22Rv1 (cell line): ENCODE results near the gene SULF2.

Experiments used
- H3K27ac ChIP-seq: fragments of 450-650 bp; 2 replicates; pipeline ENCODE4 v1.5.1; 2017
- ZFX ChIP-seq: fragments of 450-650 bp; IDR thresholded peaks from 2 replicates; pipeline ENCODE4 v1.6.1; 2017; ENCODE audit warnings: antibody characterized with exemption, borderline replicate concordance
- TF ChIP-seq, protein P1 (sequence below): fragments of 450-650 bp; IDR thresholded peaks from 2 replicates; pipeline ENCODE4 v1.5.1; 2017; ENCODE audit warnings: mild to moderate bottlenecking

Gene SULF2

DNA sequence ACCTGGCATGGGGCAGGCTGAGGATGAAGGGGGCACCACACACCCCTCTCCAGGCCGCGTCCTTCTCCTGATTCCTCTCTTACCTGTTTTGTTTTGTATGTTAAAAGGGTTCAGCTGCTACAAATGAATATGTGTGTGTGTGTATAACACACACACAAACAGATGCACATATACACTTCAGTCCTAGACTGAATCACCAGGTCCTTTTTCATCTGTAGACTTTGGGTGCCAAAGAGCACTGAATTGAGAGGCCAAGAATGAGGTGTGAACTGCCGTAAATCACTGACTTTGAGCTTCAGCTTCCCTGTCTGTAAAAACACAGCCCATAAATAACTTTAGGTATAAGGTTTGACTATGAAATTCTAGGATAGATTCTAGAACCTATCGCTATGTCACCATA, 40.5 kb downstream of the SULF2 start:
- no peak for TF ChIP-seq ZFX
- TF ChIP-seq, protein P1, sequence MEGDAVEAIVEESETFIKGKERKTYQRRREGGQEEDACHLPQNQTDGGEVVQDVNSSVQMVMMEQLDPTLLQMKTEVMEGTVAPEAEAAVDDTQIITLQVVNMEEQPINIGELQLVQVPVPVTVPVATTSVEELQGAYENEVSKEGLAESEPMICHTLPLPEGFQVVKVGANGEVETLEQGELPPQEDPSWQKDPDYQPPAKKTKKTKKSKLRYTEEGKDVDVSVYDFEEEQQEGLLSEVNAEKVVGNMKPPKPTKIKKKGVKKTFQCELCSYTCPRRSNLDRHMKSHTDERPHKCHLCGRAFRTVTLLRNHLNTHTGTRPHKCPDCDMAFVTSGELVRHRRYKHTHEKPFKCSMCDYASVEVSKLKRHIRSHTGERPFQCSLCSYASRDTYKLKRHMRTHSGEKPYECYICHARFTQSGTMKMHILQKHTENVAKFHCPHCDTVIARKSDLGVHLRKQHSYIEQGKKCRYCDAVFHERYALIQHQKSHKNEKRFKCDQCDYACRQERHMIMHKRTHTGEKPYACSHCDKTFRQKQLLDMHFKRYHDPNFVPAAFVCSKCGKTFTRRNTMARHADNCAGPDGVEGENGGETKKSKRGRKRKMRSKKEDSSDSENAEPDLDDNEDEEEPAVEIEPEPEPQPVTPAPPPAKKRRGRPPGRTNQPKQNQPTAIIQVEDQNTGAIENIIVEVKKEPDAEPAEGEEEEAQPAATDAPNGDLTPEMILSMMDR: no peak
- no peak overlapping the region for H3K27ac ChIP-seq

DNA sequence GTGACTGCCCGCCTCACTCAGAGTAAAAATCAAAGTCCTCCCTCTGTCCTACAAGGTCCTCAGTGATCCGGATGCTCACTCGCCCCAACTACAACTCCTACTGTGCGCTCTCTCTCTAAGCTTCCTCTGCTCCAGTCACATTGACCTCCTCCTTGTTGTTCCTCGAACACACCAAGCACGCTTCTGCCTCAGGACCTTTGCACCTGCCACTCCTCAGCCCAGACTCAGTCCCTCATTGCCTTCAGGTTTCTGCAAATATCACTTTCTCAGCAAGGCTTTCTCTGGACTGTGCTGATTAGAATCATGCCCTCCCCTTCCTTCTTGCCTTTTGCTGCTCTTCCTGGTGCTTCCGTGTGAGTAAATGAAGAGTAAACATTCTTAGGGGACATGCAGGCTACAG, 41.6 kb downstream of the SULF2 start:
- TF ChIP-seq, protein P1: no peak
- no peak for TF ChIP-seq ZFX
- no peak overlapping the region for H3K27ac ChIP-seq

DNA sequence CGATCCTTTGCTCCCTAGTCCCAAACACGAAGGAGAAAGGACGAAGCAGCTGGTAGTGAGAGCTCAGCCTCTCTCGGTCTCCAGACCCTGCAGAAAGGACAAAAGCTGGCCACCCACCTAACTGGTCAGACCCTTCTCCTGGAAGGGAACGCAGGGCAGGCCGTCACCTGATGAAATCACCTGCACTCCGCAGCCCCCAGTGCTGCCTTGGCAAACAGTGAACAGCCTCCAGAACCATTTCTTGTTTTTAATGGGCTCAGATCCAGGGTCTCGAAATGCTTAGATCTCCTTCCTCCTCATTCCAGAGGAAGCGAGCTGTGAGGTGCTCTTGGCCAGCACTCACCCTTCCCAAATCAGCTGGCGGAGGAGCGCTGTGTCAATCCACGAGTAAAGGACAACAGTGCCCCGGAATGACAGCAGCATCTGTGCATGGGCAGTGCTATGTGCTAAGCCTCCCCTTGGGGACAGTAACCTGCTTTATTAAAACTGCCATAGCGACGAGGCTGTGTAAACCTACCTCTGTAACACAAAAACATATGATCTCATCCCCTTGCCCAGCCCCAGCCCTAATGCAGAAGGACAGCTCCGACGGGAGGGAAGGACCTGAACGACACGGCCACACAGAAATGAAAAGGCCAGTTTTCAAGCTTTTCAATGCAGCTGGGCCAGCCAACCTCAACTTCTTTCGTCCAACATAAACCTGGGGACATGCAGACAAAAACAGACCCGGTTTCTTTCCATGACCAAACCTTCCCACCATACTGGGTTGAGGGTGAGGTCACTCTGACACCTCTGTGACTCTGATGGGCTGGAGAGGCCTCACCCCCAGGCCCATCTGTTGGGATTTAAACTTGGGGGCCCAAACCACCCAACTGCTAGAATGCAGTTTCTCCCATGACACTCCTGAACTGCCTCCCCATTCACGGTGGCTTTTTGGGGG, 43.3 kb downstream of the SULF2 start:
- no peak for TF ChIP-seq ZFX
- TF ChIP-seq, protein P1: no peak
- H3K27ac ChIP-seq: no peak overlapping the region

DNA sequence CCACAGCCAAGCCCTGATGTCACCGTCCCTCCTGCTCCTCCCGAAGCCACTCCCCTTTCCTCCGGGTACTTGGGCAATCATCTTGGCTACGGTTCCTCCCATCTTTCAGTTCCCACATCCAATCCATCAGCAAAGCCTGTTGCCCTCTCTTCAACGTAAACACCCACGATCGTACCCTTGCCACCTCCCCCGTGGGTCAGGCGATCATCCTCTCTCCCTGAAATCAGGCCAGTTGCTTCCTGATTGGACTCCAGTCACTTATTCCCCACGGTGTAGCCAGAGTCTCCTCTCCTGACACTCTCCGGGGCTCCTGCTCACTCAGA, 44.5 kb downstream of the SULF2 start:
- TF ChIP-seq, protein P1: no peak
- H3K27ac ChIP-seq: no peak overlapping the region

DNA sequence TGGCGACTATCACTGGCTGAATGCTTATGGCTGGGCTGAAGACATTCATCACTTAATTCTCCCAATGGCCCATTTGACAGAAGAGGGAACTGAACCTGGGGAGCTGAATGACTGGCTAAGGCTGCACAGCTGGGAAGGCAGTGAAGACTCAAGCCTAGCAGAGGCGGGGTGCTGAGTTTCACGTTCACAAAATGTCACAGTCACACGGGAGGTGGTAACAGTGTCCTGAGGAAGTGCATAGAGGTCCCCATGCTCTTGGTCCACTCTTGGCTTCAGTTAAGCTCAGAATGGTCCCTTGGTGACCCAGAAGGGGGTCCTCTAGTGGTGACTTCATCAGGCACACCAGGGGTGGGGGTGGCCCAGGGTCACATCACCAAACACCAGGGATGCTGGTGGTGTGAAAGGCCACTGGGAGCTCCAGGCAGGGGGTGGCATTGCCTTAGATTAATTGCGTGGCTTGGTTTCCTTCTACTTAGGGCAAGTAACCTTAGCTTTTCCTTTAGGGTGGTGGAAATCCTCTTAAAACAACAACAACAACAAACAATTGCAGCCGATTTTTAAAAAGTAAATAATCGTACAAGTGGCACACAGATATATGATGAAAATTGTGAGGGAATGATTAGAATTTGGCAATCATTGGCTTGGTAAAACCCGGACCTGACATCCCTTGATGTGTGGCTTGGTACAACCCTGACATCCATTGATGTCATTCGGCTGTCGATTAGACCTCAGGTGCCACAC, 45.0 kb downstream of the SULF2 start:
- no peak for TF ChIP-seq ZFX
- no peak overlapping the region for H3K27ac ChIP-seq

DNA sequence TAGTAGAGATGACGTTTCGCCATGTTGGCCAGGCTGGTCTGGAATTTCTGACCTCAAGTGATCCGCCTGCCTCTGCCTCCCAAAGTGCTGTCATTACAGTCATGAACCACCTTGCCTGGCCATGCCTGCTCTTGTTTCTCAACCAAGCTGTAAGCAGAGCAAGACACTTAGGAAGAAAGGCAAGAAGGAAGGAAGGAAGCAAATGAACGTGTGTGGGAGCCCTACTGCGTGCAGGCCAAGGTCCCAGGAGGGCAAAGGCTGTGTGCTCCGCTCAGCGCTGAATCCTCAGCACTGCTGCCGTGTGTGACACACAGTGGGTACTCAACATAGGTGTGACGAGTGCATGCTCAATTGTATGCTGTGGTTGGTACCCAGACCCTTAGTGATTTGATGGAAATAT, 47.4 kb downstream of the SULF2 start:
- TF ChIP-seq, protein P1: no peak
- TF ChIP-seq ZFX: no peak
- no peak overlapping the region for H3K27ac ChIP-seq

DNA sequence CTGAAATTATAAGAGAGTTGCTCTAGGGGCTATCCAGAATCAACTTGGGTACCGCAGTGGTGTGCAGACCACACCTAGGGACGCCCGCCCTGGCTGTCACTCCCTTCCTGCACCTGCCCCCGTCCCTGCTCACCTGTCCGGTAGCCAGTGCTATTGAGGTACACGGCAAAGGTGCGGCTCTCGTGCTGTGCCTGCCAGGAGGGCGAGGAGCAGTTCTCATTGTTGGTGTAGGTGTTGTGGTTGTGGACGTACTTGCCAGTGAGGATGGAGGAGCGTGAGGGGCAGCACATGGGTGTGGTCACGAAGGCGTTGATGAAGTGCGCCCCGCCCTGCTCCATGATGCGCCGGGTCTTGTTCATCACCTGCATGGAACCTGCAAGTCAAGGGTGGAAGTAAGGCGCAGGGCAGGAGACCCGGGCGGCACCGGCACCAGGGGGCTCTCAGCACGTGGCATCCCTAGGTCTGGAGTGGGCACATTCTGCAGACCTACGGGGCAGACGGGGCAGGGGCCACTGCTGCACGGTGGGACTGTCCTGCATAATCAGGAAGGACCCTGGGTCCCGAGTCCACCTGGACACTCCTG, 48.6 kb downstream of the SULF2 start:
- TF ChIP-seq ZFX: no peak
- TF ChIP-seq, protein P1: no peak
- H3K27ac ChIP-seq: no peak overlapping the region
